CD4-positive, alpha-beta T cell treated with Interferon alpha-2 for 1 hour (primary cell): ENCODE measurements around the gene PTPRCAP.
"Not testable (repeated sequence)": the region's sequence is repeated elsewhere in the genome, so short reads cannot be mapped to it uniquely, and the experiment has no call there.

Experiments used
- DNase-seq, 2 donors: peaks; one replicate each; pipeline ENCODE4 v3.0.0-alpha.2; 2020 to 2022

Gene PTPRCAP

DNA sequence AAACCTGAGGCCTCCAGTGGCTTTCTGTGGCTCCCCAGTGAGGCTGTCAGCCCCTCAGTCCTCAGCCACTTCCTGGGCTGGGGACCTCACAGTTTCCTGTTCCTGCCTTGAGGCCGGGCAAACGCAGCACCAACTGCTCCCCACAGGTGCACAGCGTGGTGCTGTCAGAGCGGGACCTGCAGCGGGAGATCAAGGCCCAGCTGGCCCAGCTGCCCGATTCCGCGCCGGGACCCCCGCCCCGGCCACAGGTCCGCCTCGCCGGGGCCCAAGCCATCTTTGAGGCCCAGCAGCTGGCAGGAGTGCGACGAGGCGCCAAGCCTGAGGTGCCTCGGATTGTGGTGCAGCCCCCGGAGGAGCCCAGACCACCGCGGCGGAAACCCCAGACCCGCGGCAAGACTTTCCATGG, 28.2 kb downstream of the PTPRCAP start:
- peak; percentile 72 to 84 for DNase-seq

DNA sequence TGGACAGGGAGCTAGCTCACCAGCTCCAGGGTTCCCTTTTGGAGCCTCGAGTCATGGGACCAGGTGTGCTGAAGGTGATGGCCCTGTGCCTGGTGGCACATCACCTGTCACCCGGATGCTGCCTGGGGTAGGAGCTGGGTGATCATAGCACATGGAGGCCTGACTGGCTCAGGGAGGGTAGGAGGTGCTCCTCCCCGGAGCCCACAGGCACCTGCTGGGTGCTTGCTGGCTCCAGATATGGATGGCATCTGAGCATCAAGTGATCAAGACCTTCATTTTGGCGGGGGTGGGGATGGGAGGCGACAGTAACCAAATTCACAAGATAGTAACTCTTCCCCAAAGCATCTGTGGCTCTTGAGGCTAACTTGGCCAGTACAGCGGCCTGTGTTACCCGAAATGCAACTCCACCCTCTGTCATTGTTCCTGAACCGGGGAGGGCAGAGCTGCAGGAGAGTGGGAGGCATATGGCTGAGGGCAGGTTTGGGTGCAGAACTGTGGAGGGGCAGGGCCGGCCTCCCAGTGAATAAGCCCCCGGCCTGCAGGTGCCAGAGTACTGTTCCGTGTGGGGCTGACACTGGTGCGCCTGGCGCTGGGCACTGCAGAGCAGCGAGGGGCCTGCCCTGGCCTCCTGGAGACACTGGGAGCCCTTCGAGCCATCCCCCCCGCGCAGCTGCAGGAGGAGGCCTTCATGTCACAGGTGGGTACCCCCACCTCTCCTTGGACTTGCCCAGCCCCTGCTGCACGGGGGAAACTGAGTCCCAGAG, 28.9 kb downstream of the PTPRCAP start:
- DNase-seq, result no peak

DNA sequence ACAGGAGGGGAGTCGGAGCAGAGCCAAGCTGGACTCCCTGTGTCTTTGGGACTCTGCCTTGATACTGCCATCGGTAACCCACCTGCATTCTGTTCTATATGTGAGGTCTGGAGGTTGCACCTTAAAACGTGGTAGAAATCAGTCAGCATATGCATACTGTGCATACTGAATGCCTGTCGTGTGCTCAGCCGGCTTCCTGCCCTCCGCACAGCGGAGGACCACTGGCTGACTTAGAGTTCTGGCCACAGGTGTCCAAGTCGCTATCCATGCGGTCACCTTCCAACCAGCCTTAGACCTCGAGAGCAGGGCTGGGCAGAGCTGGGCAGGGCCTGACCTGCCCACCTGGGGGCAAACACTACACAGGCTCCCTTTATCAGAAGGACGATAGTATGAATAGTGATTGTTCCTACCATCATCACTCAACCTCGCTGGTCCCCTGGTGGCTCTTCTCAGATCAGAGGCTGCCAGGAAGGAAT, 29.8 kb downstream of the PTPRCAP start:
- no peak for DNase-seq

GRCh38 chr11:67406969-67407687, 30.4 kb downstream of the PTPRCAP start:
- DNase-seq, result no peak

GRCh38 chr11:67406420-67406968, 31.0 kb downstream of the PTPRCAP start:
- DNase-seq, result no peak

- no peak for DNase-seq
Observed at GRCh38 chr11:67405688-67406339, 31.7 kb downstream of the PTPRCAP start.

DNA sequence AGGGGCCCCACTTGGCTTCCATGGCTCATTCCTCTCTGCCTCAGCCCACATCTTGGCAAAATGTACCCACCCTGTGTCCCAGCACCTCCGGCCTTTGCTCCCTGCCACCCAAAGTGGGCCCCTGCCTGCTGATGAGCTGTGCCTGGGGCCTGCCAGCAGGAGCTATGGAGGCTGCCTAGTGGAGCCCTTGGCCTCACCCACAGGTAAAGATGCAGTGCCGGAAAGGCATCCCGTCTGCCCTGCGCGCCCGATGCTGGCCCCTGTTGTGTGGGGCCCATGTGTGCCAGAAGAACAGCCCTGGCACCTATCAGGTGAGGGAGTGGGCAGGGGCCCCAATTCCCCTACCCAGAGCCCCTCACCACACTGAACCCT, 32.3 kb downstream of the PTPRCAP start:
- no peak for DNase-seq

DNA sequence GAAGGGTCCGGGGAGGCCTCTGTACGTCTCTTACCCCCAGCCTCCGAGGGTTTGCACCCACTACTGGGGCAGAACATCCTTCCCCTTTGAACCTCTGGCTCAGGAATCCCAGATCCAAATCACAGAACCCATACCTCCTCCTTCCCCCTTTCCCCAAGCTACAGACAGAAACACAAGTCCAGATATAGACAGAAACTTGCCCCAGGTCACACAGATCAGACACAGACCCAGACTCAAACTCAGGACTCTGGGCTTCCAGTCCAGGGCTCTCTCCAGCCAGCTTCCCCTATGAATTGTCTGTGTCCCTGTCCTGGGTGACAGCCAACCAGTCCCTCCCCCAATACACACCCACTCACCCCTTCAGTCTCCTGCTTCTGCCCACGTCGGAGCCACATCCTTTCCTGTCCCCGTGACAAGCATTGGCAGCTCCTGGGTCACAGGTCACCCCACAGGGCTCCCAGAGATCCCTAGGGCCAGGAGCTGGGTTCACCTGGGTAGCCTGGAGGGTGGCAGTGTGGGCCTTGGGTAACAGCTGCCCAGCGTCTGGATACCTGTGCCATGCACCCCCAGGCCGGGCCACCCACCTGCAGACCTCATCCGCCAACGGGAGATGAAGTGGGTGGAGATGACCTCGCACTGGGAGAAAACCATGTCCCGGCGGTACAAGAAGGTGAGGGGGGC, 32.8 kb downstream of the PTPRCAP start:
- DNase-seq, result peak in 1 of 2 donors; percentile 65

GRCh38 chr11:67403085-67403484, 34.4 kb downstream of the PTPRCAP start:
- not testable (repeated sequence) for DNase-seq

GRCh38 chr11:67402192-67402839, 35.2 kb downstream of the PTPRCAP start:
- DNase-seq, result not testable (repeated sequence)

GRCh38 chr11:67401495-67402191, 35.8 kb downstream of the PTPRCAP start, which contains the start of gene PPP1CA:
Gene PPP1CA, minus strand, starts transcription at chr11:67401858. Its CDS starts 76 bp downstream, at chr11:67401782.
- peak; percentile 88 to 93 for DNase-seq

- no peak for DNase-seq
Observed at GRCh38 chr11:67400942-67401494, 36.5 kb downstream of the PTPRCAP start.

DNA sequence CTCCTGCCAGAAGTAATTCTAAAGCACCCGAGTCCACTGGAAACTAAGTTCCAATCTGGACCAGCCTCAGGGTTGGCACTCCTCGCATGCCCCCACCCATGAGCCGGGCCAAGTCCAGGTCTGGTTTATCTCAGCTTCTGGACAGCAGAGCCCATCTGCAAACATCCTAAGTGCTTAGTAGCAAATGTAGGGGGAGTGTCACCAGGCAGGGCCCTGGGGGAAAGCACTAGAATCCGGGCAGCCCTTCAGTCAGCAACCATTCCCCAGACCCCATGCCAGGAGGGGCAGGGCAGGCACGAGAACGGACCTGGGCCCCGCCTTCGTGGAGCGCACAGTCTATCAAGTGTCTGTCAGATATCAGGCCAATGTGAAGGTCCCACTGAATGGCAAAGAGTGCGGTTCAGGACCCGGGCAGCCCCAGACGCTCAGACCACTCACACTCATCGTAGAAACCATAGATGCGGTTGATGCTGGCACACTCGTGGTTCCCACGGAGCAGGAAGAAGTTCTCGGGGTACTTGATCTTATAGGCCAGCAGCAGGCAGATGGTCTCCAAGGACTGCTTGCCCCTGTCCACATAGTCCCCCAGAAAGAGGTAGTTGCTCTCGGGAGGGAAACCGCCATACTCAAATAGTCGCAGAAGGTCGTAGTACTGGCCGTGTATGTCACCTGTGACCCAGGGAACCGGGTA, 37.1 kb downstream of the PTPRCAP start:
- DNase-seq, result no peak

DNA sequence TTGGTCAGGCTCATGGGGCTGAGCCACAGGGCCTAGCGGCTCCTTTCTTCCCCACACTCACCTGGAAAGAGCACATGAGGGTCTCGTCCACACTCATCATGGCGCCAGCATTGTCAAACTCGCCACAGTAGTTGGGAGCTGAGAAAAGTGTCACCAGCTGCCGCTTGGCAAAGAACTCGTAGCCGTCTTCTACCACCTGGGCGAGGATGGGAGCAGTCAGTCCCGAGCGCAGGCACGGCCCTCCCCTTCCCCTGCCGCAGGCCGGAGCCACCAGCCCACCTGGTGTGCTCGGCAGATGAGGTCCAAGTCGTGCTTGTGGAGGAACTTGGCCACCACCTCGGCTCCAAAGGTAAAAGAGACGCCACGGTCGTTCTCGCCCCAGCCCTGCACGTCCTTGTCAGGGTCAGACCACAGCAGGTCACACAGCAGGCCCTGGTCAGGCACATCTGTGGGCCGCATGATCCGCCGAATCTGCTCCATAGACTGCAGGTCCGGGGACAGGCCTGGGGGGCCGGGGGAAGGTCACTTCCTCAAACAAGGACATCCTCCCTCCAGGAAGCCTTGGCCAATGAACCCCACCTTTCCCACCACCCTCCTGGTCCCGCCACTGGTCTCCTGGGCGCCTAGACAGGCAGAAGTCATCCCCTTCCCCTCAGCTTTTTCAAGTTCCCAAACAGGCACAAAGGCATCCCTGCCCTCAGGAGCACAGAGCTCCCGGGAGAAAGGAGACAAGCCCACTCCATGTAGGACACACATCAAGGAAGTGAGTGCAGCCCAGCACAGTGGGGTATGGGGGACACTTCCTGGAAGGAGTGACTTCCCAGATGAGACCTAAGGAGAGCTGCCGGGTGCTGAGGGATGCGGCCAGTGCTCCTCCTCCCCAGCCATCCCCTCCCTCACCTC, 38.6 kb downstream of the PTPRCAP start:
- no peak for DNase-seq

DNA sequence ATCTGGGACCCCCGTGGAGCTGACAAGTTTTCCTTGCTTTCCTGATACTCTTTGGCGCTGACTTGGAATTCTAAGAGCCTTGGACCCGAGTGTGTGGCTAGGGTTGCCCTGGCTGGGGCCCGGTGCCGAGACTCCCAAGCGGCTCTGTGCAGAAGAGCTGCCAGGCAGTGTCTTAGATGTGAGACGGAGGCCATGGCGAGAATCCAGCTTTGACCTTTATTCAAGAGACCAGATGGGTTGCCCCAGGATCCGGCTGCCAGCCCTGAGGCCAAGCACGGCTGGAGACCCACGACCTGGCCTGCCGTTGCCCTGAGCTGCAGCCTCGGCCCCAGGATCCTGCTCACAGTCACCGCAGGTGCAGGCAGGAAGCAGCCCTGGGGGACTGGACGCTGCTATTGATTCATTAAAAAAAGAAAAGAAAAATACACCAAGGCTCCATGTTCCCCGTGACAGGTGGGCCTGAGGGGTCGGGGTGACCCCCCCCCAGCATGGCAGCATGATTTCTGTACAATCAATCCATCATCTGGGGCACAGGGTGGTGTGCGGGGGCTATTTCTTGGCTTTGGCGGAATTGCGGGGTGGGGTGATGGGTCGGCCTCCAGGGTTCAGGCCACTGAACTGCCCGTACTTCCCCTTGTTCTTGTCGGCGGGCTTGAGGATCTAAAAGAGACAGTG, 39.4 kb downstream of the PTPRCAP start:
- DNase-seq, result no peak

DNA sequence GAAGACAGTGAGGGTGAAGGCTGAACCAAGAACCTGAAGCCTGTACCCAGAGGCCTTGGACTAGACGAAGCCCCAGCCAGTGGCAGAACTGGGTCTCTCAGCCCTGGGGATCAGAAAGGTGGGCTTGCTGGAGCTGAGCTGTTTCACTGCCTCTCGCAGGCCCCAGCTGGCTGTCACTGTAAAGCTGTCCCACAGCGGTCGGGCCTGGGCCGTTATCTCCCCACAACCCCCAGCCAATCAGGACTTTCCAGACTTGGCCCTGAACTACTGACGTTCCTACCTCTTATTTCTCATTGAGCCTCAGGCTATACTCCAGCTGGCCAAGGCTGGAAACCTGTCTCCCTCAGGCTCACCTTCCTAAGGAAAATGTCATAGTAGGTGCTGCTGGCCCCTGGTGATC, 39.9 kb downstream of the PTPRCAP start:
- no peak for DNase-seq

- no peak for DNase-seq
Observed at GRCh38 chr11:67396587-67397389, 40.7 kb downstream of the PTPRCAP start.

GRCh38 chr11:67396259-67396581, 41.3 kb downstream of the PTPRCAP start:
- DNase-seq, result no peak
